ENCODE measurements around the gene SMIM14. TPM values are rescaled to one million over a fixed set of nuclear protein-coding genes. Genes with fewer than 3 reads are reported as not detected.
"Not testable (repeated sequence)": the region's sequence is repeated elsewhere in the genome, so short reads cannot be mapped to it uniquely, and the experiment has no call there.

The SMIM14 gene
- polyA plus RNA-seq, 6 donors from 2014 or later = 236 to 487 (median 451) TPM

DNA sequence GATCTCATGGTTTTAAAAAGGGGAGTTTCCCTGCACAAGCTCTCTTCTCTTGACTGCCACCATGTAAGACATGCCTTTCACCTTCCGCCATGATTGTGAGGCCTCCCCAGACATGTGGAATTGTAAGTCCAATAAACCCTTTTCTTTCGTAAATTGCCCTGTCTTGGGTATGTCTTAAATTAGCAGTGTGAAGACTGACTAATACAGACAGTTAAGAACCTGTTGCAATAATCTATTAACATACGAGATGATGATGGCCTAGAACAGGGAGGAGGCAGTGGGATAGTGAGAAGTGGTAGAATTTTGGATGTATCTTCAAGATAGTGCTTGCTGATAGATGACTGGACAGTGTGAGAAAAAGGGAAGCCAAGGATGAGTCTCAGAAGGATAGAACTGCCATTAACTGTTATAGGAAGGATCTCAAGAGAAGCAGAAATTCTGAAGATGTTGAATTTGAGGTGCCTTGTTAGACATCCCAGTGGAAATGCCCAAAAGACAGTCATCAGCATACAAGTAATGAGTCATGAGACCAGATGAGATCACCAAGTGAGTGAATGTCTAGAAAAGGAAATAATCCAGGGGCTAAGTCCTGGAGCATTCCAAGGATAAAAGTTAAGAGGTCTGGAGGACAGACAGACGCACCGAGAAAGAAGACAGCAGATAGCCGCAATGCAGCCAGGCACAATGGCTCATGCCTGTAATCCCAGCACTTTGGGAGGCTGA lies 72.6 kb downstream of the SMIM14 start:
- DNase-seq = no peak
- Mint-ChIP-seq H3K27ac (peak overlapping the region in 2 of 6 donors; percentile 9 to 90), H3K9me3 (peaks cover 0 to 5% (median 4%) of the 10 kb centered on the region in 7 donors), H3K4me3 (no peak overlapping the region), H3K36me3 (peaks cover 13 to 31% of the 10 kb centered on the region in 2 donors), H3K4me1 (peaks cover 31 to 36% (median 33%) of the 10 kb centered on the region in 3 donors), H3K27me3 (no peaks in the 10 kb centered on the region)
- no peak for ATAC-seq (ENCODE audit: low read depth in 2 of 2)

- Mint-ChIP-seq H3K36me3 (peaks cover 11 to 38% of the 10 kb centered on the region in 2 donors), H3K27ac (peak overlapping the region in 3 of 6 donors; percentile 26 to 93 (median 69)), H3K4me1 (peaks cover 19 to 28% (median 26%) of the 10 kb centered on the region in 3 donors), H3K4me3 (peak overlapping the region in 1 of 8 donors; percentile 80), H3K9me3 (peaks cover 0 to 5% (median 4%) of the 10 kb centered on the region in 7 donors), H3K27me3 (no peaks in the 10 kb centered on the region)
- DNase-seq (no peak), ATAC-seq (ENCODE audit: low read depth in 2 of 2) (no peak)
Measured at GRCh38 chr4:39563346-39563847, 75.3 kb downstream of the SMIM14 start.

DNA sequence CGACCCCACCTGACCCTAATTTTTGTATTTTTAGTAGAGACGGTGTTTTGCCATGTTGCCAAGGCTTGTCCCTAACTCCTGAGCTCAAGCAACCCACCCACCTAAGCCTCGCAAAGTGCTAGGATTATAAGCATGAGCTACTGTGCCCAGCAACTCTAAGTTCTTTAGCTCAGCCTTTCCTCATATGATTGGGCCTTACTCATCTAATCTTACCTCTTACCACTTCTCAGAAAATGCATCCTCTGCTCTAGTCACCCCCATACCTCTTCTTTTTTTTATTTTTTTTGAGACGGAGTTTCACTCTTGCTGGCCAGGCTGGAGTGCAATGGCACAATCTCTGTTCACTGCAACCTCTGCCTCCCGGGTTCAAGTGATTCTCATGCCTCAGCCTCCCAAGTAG lies 75.9 kb downstream of the SMIM14 start:
- Mint-ChIP-seq H3K4me3 (no peak overlapping the region), H3K4me1 (peaks cover 19 to 24% (median 22%) of the 10 kb centered on the region in 3 donors), H3K36me3 (peaks cover 11 to 38% of the 10 kb centered on the region in 2 donors), H3K27me3 (no peaks in the 10 kb centered on the region), H3K27ac (peak overlapping the region in 3 of 6 donors; percentile 42 to 93 (median 44)), H3K9me3 (peaks cover 0 to 5% (median 4%) of the 10 kb centered on the region in 7 donors)
- ATAC-seq (ENCODE audit: low read depth in 2 of 2) = no peak
- no peak for DNase-seq

- ATAC-seq (ENCODE audit: low read depth in 2 of 2) = no peak
- peaks cover 5 to 33% of the 10 kb centered on the region in 2 donors for H3K36me3 Mint-ChIP-seq
Measured at GRCh38 chr4:39559626-39560025, 79.0 kb downstream of the SMIM14 start.

DNA sequence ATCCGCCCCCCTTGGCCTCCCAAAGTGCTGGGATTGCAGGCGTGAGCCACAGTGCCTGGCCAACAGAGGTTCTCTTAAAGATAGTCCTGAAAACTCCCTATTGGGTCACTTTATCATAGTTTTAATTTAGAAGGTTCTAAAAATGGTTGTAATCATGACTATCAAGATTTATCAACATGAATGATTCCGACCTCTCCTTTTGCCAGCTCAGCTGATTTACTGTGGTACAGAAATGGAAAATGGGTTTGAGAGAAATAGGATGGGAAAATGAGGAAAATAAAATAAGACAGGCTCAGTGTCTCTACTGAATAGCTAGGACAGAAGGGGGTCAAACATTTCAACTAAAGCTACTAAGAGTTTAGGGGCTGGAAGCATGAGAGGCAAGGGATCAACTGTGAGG lies 83.2 kb downstream of the SMIM14 start:
- DNase-seq (no peak), ATAC-seq (ENCODE audit: low read depth in 2 of 2) (no peak)
- Mint-ChIP-seq H3K27ac (peak overlapping the region in 4 of 6 donors; percentile 1 to 83 (median 50)), H3K4me1 (peaks cover 4 to 12% (median 5%) of the 10 kb centered on the region in 3 donors), H3K27me3 (no peaks in the 10 kb centered on the region), H3K4me3 (peak overlapping the region in 1 of 8 donors; percentile 9), H3K36me3 (peaks cover 5 to 11% of the 10 kb centered on the region in 2 donors), H3K9me3 (no peaks in the 10 kb centered on the region)

More at GRCh38 chr4:39559626-39560025, 79.0 kb downstream of the SMIM14 start:
- H3K27me3 Mint-ChIP-seq = no peaks in the 10 kb centered on the region
- no peaks in the 10 kb centered on the region for H3K9me3 Mint-ChIP-seq
- H3K27ac Mint-ChIP-seq = peak overlapping the region in 2 of 6 donors; percentile 54 to 76
- H3K4me3 Mint-ChIP-seq = no peak overlapping the region
- DNase-seq = no peak
- peaks cover 8 to 23% (median 20%) of the 10 kb centered on the region in 3 donors for H3K4me1 Mint-ChIP-seq

- no peak for DNase-seq
- Mint-ChIP-seq H3K27ac (peak overlapping the region in 2 of 6 donors; percentile 37 to 67), H3K36me3 (peaks cover 0 to 6% of the 10 kb centered on the region in 2 donors), H3K27me3 (no peaks in the 10 kb centered on the region), H3K4me3 (no peak overlapping the region), H3K9me3 (no peaks in the 10 kb centered on the region), H3K4me1 (peaks cover 0 to 4% (median 3%) of the 10 kb centered on the region in 3 donors)
- no peak for ATAC-seq (ENCODE audit: low read depth in 2 of 2)
Measured at GRCh38 chr4:39548425-39549067, 90.1 kb downstream of the SMIM14 start.

DNA sequence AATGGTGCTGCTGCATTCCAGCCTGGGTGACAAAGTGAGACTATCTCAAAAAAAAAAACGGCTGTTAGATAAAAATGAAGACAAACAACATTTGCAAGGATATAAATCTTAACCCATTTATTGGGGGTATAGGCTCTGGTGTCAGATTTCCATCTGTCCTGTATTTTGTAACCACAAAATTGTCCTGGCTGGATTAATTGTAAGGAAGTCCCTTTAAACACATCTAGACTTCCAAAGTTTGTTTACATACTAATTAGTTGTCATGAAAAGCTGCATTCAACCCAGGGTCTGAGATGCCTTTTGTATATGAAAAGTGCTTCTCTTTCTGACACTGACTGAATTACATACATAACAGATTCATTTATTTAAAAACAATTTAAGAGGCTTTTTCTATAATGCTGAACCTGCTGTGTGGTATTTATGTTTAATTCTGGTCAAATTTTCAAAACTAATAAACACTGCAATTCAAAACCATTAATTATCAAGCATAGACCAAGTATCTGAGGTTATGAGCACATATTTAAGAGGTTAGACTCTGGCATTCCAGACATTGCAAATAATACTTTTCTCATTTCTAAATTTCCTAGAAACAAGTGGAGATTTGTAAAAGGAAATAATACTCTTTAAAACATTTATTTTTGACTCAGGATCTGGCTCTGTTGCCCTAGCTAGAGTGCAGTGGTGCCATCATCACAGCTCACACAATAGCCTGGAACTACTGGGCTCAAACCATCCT lies 93.9 kb downstream of the SMIM14 start:
- H3K27me3 Mint-ChIP-seq = no peaks in the 10 kb centered on the region
- peaks cover 0 to 9% (median 3%) of the 10 kb centered on the region in 3 donors for H3K4me1 Mint-ChIP-seq
- no peaks in the 10 kb centered on the region for H3K9me3 Mint-ChIP-seq
- H3K4me3 Mint-ChIP-seq = no peak overlapping the region
- H3K27ac Mint-ChIP-seq = peak overlapping the region in 3 of 6 donors; percentile 39 to 79 (median 76)
- no peak for ATAC-seq (ENCODE audit: low read depth in 2 of 2)
- H3K36me3 Mint-ChIP-seq = peaks cover 0 to 7% of the 10 kb centered on the region in 2 donors
- no peak for DNase-seq

GRCh38 chr4:39544080-39544479 lies 94.6 kb downstream of the SMIM14 start:
- H3K4me1 Mint-ChIP-seq; H3K4me3 Mint-ChIP-seq; DNase-seq; H3K36me3 Mint-ChIP-seq; H3K9me3 Mint-ChIP-seq; H3K27me3 Mint-ChIP-seq; ATAC-seq (ENCODE audit: low read depth in 2 of 2): not testable (repeated sequence)
- H3K27ac Mint-ChIP-seq = peak overlapping the region in 2 of 6 donors; percentile 39

GRCh38 chr4:39543034-39543433 lies 95.6 kb downstream of the SMIM14 start:
- Mint-ChIP-seq H3K27me3 (no peaks in the 10 kb centered on the region), H3K4me1 (peaks cover 0 to 9% (median under 1%) of the 10 kb centered on the region in 3 donors), H3K36me3 (peaks cover 0 to 7% of the 10 kb centered on the region in 2 donors), H3K4me3 (no peak overlapping the region), H3K27ac (peak overlapping the region in 3 of 6 donors; percentile 36 to 80 (median 70)), H3K9me3 (no peaks in the 10 kb centered on the region)
- no peak for DNase-seq
- no peak for ATAC-seq (ENCODE audit: low read depth in 2 of 2)

DNA sequence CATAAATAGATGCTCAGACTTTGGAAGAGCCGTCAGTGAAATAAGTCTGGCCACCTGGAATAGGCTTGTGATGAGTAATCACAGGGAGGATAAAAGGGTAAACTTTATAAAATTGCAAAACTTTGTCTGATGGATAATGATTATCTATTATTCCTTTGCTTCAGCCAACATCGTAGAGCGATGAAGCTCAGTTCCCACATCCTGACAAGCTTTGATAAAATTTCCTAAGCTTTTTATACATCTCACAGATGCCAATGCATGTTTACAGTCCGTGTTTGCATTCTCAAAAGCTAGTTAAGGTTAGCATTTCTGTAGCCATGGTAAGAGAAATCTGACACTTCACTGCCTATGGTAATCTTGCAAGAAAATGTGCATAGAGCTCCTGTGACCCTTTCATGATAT lies 96.1 kb downstream of the SMIM14 start:
- no peak for ATAC-seq (ENCODE audit: low read depth in 2 of 2)
- peaks cover 0 to 9% (median 0%) of the 10 kb centered on the region in 3 donors for H3K4me1 Mint-ChIP-seq
- H3K36me3 Mint-ChIP-seq = peaks cover 0 to 7% of the 10 kb centered on the region in 2 donors
- no peak overlapping the region for H3K27ac Mint-ChIP-seq
- no peak for DNase-seq
- no peaks in the 10 kb centered on the region for H3K9me3 Mint-ChIP-seq
- H3K4me3 Mint-ChIP-seq = no peak overlapping the region
- H3K27me3 Mint-ChIP-seq = no peaks in the 10 kb centered on the region

GRCh38 chr4:39541987-39542610 lies 96.6 kb downstream of the SMIM14 start:
- H3K36me3 Mint-ChIP-seq = peaks cover 0 to 7% of the 10 kb centered on the region in 2 donors
- DNase-seq (no peak), ATAC-seq (ENCODE audit: low read depth in 2 of 2) (no peak)
- H3K9me3 Mint-ChIP-seq = no peaks in the 10 kb centered on the region
- peaks cover 0 to 9% (median 0%) of the 10 kb centered on the region in 3 donors for H3K4me1 Mint-ChIP-seq
- no peaks in the 10 kb centered on the region for H3K27me3 Mint-ChIP-seq
- H3K4me3 Mint-ChIP-seq = peak overlapping the region in 1 of 8 donors; percentile 6
- H3K27ac Mint-ChIP-seq = peak overlapping the region in 2 of 6 donors; percentile 65 to 86

GRCh38 chr4:39539089-39539611 lies 99.5 kb downstream of the SMIM14 start:
- Mint-ChIP-seq H3K27ac (peak overlapping the region in 1 of 6 donors; percentile 14), H3K36me3 (peaks cover 0 to 7% of the 10 kb centered on the region in 2 donors), H3K27me3 (no peaks in the 10 kb centered on the region), H3K4me1 (peaks cover 0 to 9% (median 5%) of the 10 kb centered on the region in 3 donors), H3K9me3 (peaks cover 0 to 2% (median 0%) of the 10 kb centered on the region in 7 donors), H3K4me3 (no peak overlapping the region)
- ATAC-seq (ENCODE audit: low read depth in 2 of 2) (no peak), DNase-seq (no peak)
